IMR-90 (cell line): ENCODE measurements around the gene ASCL1. TPM values are rescaled to one million over a fixed set of nuclear protein-coding genes. Genes with fewer than 3 reads are reported as not detected.

Source experiments
- ATAC-seq: fragments of 200-7000 bp; cut with Tn5 transposase; 2 replicates; pipeline ENCODE4 v1.9.1; 2020; ENCODE audit warnings: low read depth, mild to moderate bottlenecking, moderate library complexity
- BruUV-seq: library from RNA; stranded (reverse); fragments of 400-500 nt; replicated peaks from 2 replicates; lab custom pipeline; 2021; lab: Mats Ljungman, UMichigan
- CTCF ChIA-PET: fragments of 300-600 bp; formaldehyde crosslinking; extraction: SDS; loops from one replicate; lab custom pipeline; 2021; ENCODE audit warnings: antibody characterized with exemption; lab: Yijun Ruan, JAX
- POLR2A ChIA-PET: fragments of 300-600 bp; sonication (Branson Sonifier 250); formaldehyde crosslinking; loops from one replicate; lab custom pipeline; 2022; ENCODE audit warnings: antibody characterized with exemption; ENCODE audit not compliant: unreplicated experiment; lab: Charles Lee
- DNase-seq: peaks from one replicate; pipeline ENCODE4 v3.0.0; 2013
- H2AFZ ChIP-seq: replicated peaks from 2 replicates; pipeline ENCODE3; 2013; ENCODE audit warnings: low read length, mild to moderate bottlenecking; ENCODE audit not compliant: poor library complexity
- H2AK5ac ChIP-seq: 2 replicates; pipeline ENCODE4 v1.6.1; 2013; ENCODE audit warnings: low read depth, low read length, inconsistent platforms
- H2AK9ac ChIP-seq: replicated peaks from 2 replicates; pipeline ENCODE3; 2013; ENCODE audit warnings: mild to moderate bottlenecking, low read depth, low read length, moderate library complexity; ENCODE audit not compliant: poor library complexity
- H2BK120ac ChIP-seq: 2 replicates; pipeline ENCODE4 v1.6.1; 2013; ENCODE audit warnings: low read depth, low read length, inconsistent platforms
- H2BK15ac ChIP-seq: 3 replicates; pipeline ENCODE4 v1.6.1; 2013; ENCODE audit warnings: low read depth, low read length, inconsistent platforms
- H2BK20ac ChIP-seq: 2 replicates; pipeline ENCODE4 v1.6.1; 2013; ENCODE audit warnings: low read depth, mild to moderate bottlenecking, inconsistent platforms, low read length, moderate library complexity
- H2BK5ac ChIP-seq: 2 replicates; pipeline ENCODE4 v1.6.1; 2013; ENCODE audit warnings: mild to moderate bottlenecking, low read depth, low read length, inconsistent platforms; ENCODE audit not compliant: poor library complexity, severe bottlenecking
- H3K14ac ChIP-seq: replicated peaks from 2 replicates; pipeline ENCODE4 v1.6.1; 2013; ENCODE audit warnings: low read depth, low read length, inconsistent platforms
- H3K18ac ChIP-seq: 2 replicates; pipeline ENCODE4 v1.6.1; 2013; ENCODE audit warnings: low read depth, low read length, control low read depth
- H3K23ac ChIP-seq: 2 replicates; pipeline ENCODE4 v1.6.1; 2013; ENCODE audit warnings: low read depth, low read length, inconsistent platforms
- H3K27ac ChIP-seq: 2 replicates; pipeline ENCODE4 v1.5.1; 2013; ENCODE audit warnings: mild to moderate bottlenecking, control low read depth, low read length; ENCODE audit not compliant: insufficient read depth
- H3K27me3 ChIP-seq: 2 replicates; pipeline ENCODE4 v1.6.1; 2013; ENCODE audit warnings: low read length; ENCODE audit not compliant: control insufficient read depth, insufficient read depth
- H3K36me3 ChIP-seq: 2 replicates; pipeline ENCODE4 v1.6.1; 2013; ENCODE audit warnings: low read length, mixed read lengths; ENCODE audit not compliant: control insufficient read depth, insufficient read depth
- H3K4ac ChIP-seq: 2 replicates; pipeline ENCODE4 v1.6.1; 2013; ENCODE audit warnings: low read depth, low read length, inconsistent platforms
- H3K4me1 ChIP-seq: 2 replicates; pipeline ENCODE4 v1.6.1; 2013; ENCODE audit warnings: low read length, mixed read lengths; ENCODE audit not compliant: control insufficient read depth, insufficient read depth
- H3K4me2 ChIP-seq: 2 replicates; pipeline ENCODE4 v1.6.1; 2013; ENCODE audit warnings: low read depth, mild to moderate bottlenecking, control low read depth, low read length, moderate library complexity
- H3K4me3 ChIP-seq: 2 replicates; pipeline ENCODE4 v1.5.1; 2013; ENCODE audit warnings: low read depth, mild to moderate bottlenecking, control low read depth, low read length, moderate library complexity; ENCODE audit not compliant: insufficient read depth
- H3K56ac ChIP-seq: 2 replicates; pipeline ENCODE4 v1.6.1; 2013; ENCODE audit warnings: low read length, inconsistent platforms; ENCODE audit not compliant: insufficient read depth; ENCODE audit errors: extremely low read depth
- H3K79me1 ChIP-seq, 2 experiments: 2 replicates each; pipeline ENCODE4 v1.6.1; 2013; ENCODE audit warnings: low read length in 2 of 2, inconsistent platforms in 1 of 2, low read depth in 1 of 2
- H3K9ac ChIP-seq: 2 replicates; pipeline ENCODE4 v1.6.1; 2013; ENCODE audit warnings: low read depth, low read length, control low read depth
- H3K9me1 ChIP-seq: 2 replicates; pipeline ENCODE4 v1.6.1; 2013; ENCODE audit warnings: low read length, inconsistent platforms; ENCODE audit not compliant: insufficient read depth
- H3K9me3 ChIP-seq: 2 replicates; pipeline ENCODE4 v1.6.1; 2013; ENCODE audit warnings: low read length; ENCODE audit not compliant: control insufficient read depth, insufficient read depth
- H4K20me1 ChIP-seq: 2 replicates; pipeline ENCODE4 v1.6.1; 2013; ENCODE audit warnings: low read length, inconsistent platforms; ENCODE audit not compliant: insufficient read depth
- H4K5ac ChIP-seq: 2 replicates; pipeline ENCODE4 v1.6.1; 2013; ENCODE audit warnings: mild to moderate bottlenecking, low read depth, low read length, control low read depth
- H4K8ac ChIP-seq, 2 experiments: 2 replicates each; pipeline ENCODE4 v1.6.1; 2013; ENCODE audit warnings: low read depth in 2 of 2, low read length in 2 of 2, control low read depth in 1 of 2, inconsistent platforms in 1 of 2
- H4K91ac ChIP-seq: 2 replicates; pipeline ENCODE4 v1.6.1; 2013; ENCODE audit warnings: low read depth, low read length, inconsistent platforms; ENCODE audit not compliant: insufficient read depth
- BHLHE40 ChIP-seq: fragments of 150-350 bp; IDR thresholded peaks from 2 replicates; pipeline ENCODE4 v1.6.1; 2016; ENCODE audit warnings: mild to moderate bottlenecking, low read depth, low read length
- CHD1 ChIP-seq: IDR thresholded peaks from 2 replicates; pipeline ENCODE4 v1.6.1; 2012; ENCODE audit warnings: low read depth, low read length, improper control_type of control experiment
- FOS ChIP-seq: fragments of 150-350 bp; IDR thresholded peaks from 2 replicates; pipeline ENCODE4 v1.6.1; 2016; ENCODE audit warnings: low read depth, low read length
- MXI1 ChIP-seq: IDR thresholded peaks from 2 replicates; pipeline ENCODE4 v1.6.1; 2012; ENCODE audit warnings: low read depth, mild to moderate bottlenecking, low read length, moderate library complexity, borderline replicate concordance
- NFE2L2 ChIP-seq: fragments of 150-350 bp; IDR thresholded peaks from 2 replicates; pipeline ENCODE4 v1.6.1; 2016; ENCODE audit warnings: low read depth, mild to moderate bottlenecking, low read length
- POLR2A ChIP-seq: IDR thresholded peaks from 2 replicates; pipeline ENCODE4 v1.6.1; 2012; ENCODE audit warnings: mild to moderate bottlenecking, low read depth, low read length
- RCOR1 ChIP-seq: IDR thresholded peaks from 2 replicates; pipeline ENCODE4 v1.6.1; 2012; ENCODE audit warnings: mild to moderate bottlenecking, low read length, improper control_type of control experiment; ENCODE audit not compliant: insufficient replicate concordance
- RFX5 ChIP-seq: IDR thresholded peaks from 2 replicates; pipeline ENCODE4 v1.8.0; 2012; ENCODE audit warnings: low read depth, mild to moderate bottlenecking, low read length, moderate library complexity
- SMC3 ChIP-seq: fragments of 150-350 bp; IDR thresholded peaks from 2 replicates; pipeline ENCODE4 v1.6.1; 2016; ENCODE audit warnings: low read depth, mild to moderate bottlenecking, antibody characterized with exemption, low read length, moderate library complexity
- whole genome bisulfite sequencing, 2 experiments: methylation state at CpG; one replicate each; pipeline versions ENCODE4 v1.1.5 to v1.1.7; 2013; ENCODE audit warnings: missing lambda C conversion rate in 2 of 2; ENCODE audit not compliant: insufficient read length in 1 of 2; ENCODE audit errors: extremely low coverage in 2 of 2; 5-methylcytosine and 5-hydroxymethylcytosine counted together
- dilution Hi-C: fragments of 300-500 bp; cut with HindIII; formaldehyde crosslinking; loops from one replicate; pipeline ENCODE4 v1.14.3; 2018; ENCODE audit warnings: low sequenced_read_pairs; ENCODE audit not compliant: unreplicated experiment
- in situ Hi-C: fragments of 300-500 bp; cut with MboI; formaldehyde crosslinking; loops from 3 replicates; pipeline ENCODE4 v1.14.3; 2019; ENCODE audit warnings: low sequenced_read_pairs, inconsistent platforms, mixed read lengths
- intact Hi-C: fragments of 100-400 bp; cut with micrococcal nuclease; formaldehyde crosslinking; loops from 2 replicates; pipeline ENCODE4 v1.10.0; 2022
- polyA plus RNA-seq, 3 experiments: library from polyadenylated mRNA; depleted of rRNA; stranded (reverse); fragments of >200 nt; gene quantifications; 2 replicates each; pipeline ENCODE4 v1.2.3, GENCODE V29; 2012; ENCODE audit warnings: low replicate concordance in 1 of 3
- total RNA-seq: library from RNA; depleted of rRNA; stranded (reverse); fragments of >200 nt; gene quantifications from 2 replicates; pipeline ENCODE4 v1.2.3, GENCODE V29; 2012
- TF ChIP-seq, protein P1 (sequence below): fragments of 150-350 bp; IDR thresholded peaks from 2 replicates; pipeline ENCODE4 v1.6.1; 2016; ENCODE audit warnings: low read depth, mild to moderate bottlenecking, low read length, moderate library complexity, borderline replicate concordance
- TF ChIP-seq, protein P2 (sequence below): conservative IDR thresholded peaks from 2 replicates; pipeline ENCODE4 v1.5.1; 2012; ENCODE audit warnings: mild to moderate bottlenecking, low read depth, low read length, improper control_type of control experiment
- TF ChIP-seq, protein P3 (sequence below): fragments of 150-350 bp; IDR thresholded peaks from 2 replicates; pipeline ENCODE4 v1.6.1; 2017; ENCODE audit warnings: mild to moderate bottlenecking, antibody characterized with exemption, low read length, low read depth

ASCL1 gene
- total and polyA plus RNA-seq, 2 of the 4 experiments (the other 2 are of a cell fraction) = not detected

DNA sequence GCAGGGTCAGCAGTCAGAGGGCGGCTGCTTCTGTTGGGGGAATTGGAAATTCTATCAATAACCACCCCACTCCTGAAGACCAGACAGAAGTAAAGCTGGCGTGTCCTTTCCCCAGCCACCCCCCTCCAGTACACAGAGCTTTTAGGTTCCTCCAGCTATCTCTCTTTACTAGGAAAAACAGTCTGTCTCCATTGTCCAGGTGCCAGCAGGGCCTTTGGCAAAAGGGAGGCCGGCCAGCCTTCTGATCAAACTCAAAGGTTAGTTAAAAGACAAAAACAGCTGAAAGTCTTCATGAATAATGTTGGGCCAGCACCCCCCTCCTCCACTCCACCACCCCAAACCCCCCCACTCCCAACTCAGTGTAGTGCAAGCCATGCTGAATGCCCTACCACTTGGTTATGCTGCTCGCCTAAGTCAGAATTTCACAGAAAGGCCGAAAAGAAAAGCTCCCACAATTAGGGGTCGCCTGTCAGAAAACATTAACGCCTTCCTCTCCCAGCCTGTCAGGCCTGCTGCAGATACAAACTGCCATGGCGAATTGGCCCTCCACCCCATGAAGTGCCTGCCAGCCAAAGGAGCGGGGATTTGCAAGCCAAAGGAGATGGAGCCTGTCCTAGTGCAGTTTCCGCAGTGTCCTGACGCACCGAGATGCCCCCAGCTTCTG, 8.9 kb downstream of the ASCL1 start:
- ATAC-seq = no peak

More for the DNA sequence above, 8.9 kb downstream of the ASCL1 start:
- H2AFZ ChIP-seq = no peak overlapping the region
- H3K23ac ChIP-seq = no peak overlapping the region
- H2AK9ac ChIP-seq = no peak overlapping the region
- ChIA-PET CTCF (no interaction called here), POLR2A (no interaction called here)
- intact Hi-C loops = no loop called here
- no TSS peak for BruUV-seq
- dilution Hi-C loops = no loop called here
- no peak for DNase-seq
- H4K20me1 ChIP-seq = no peaks in the 10 kb centered on the region
- no peak overlapping the region for H2BK120ac ChIP-seq
- H3K4ac ChIP-seq = no peak overlapping the region
- H3K18ac ChIP-seq = no peak overlapping the region
- no peak overlapping the region for H4K5ac ChIP-seq
- H3K27ac ChIP-seq = no peak overlapping the region
- H3K79me1 ChIP-seq = no peaks in the 10 kb centered on the region
- H2BK20ac ChIP-seq = no peak overlapping the region
- no peaks in the 10 kb centered on the region for H3K9me1 ChIP-seq
- no peak overlapping the region for H2BK15ac ChIP-seq
- H4K8ac ChIP-seq = no peak overlapping the region
- no peaks in the 10 kb centered on the region for H3K4me1 ChIP-seq
- no peaks in the 10 kb centered on the region for H3K36me3 ChIP-seq
- no peaks in the 10 kb centered on the region for H3K9me3 ChIP-seq
- no peak for TF ChIP-seq POLR2A
- TF ChIP-seq, protein P1, sequence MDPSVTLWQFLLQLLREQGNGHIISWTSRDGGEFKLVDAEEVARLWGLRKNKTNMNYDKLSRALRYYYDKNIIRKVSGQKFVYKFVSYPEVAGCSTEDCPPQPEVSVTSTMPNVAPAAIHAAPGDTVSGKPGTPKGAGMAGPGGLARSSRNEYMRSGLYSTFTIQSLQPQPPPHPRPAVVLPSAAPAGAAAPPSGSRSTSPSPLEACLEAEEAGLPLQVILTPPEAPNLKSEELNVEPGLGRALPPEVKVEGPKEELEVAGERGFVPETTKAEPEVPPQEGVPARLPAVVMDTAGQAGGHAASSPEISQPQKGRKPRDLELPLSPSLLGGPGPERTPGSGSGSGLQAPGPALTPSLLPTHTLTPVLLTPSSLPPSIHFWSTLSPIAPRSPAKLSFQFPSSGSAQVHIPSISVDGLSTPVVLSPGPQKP = no peak
- TF ChIP-seq, protein P2, sequence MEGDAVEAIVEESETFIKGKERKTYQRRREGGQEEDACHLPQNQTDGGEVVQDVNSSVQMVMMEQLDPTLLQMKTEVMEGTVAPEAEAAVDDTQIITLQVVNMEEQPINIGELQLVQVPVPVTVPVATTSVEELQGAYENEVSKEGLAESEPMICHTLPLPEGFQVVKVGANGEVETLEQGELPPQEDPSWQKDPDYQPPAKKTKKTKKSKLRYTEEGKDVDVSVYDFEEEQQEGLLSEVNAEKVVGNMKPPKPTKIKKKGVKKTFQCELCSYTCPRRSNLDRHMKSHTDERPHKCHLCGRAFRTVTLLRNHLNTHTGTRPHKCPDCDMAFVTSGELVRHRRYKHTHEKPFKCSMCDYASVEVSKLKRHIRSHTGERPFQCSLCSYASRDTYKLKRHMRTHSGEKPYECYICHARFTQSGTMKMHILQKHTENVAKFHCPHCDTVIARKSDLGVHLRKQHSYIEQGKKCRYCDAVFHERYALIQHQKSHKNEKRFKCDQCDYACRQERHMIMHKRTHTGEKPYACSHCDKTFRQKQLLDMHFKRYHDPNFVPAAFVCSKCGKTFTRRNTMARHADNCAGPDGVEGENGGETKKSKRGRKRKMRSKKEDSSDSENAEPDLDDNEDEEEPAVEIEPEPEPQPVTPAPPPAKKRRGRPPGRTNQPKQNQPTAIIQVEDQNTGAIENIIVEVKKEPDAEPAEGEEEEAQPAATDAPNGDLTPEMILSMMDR = no peak
- TF ChIP-seq FOS = no peak
- TF ChIP-seq SMC3 = no peak
- TF ChIP-seq NFE2L2 = no peak
- no peak for TF ChIP-seq MXI1
- no peak for TF ChIP-seq BHLHE40
- TF ChIP-seq RFX5 = no peak
- no peak for TF ChIP-seq CHD1
- TF ChIP-seq RCOR1 = no peak
- TF ChIP-seq, protein P3, sequence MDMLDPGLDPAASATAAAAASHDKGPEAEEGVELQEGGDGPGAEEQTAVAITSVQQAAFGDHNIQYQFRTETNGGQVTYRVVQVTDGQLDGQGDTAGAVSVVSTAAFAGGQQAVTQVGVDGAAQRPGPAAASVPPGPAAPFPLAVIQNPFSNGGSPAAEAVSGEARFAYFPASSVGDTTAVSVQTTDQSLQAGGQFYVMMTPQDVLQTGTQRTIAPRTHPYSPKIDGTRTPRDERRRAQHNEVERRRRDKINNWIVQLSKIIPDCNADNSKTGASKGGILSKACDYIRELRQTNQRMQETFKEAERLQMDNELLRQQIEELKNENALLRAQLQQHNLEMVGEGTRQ = no peak
- H3K27me3 ChIP-seq = peaks cover 18% of the 10 kb centered on the region
- in situ Hi-C loops = no loop called here
- no peak overlapping the region for H3K4me3 ChIP-seq
- no peak overlapping the region for H2BK5ac ChIP-seq
- no peak overlapping the region for H3K4me2 ChIP-seq
- H3K14ac ChIP-seq = no peak overlapping the region
- 7% methylated on average over 3 of the region's 12 CpGs; no CpG with 5 or more reads in 1 of the 2 experiments for WGBS, 2 experiments
- no peak overlapping the region for H3K9ac ChIP-seq
- H2AK5ac ChIP-seq = no peak overlapping the region
- no peak overlapping the region for H4K91ac ChIP-seq
- no peak overlapping the region for H3K56ac ChIP-seq
